Prostate gland (tissue), 2 donors: ENCODE results near the gene KBTBD12.

Source experiments
- POLR2AphosphoS5 ChIP-seq: sonication (generic); formaldehyde crosslinking; IDR thresholded peaks from one replicate; pipeline ENCODE4 v1.6.1; 2017; ENCODE audit warnings: antibody characterized with exemption
- TF ChIP-seq, protein P1 (sequence below), 4 experiments: fragments of 200-600 bp in 2 of 4; fragments of 450-650 bp in 2 of 4; sonication (generic) in 2 of 4; IDR thresholded peaks; 1 replicate in 3 of 4; 2 replicates in 1 of 4; pipeline ENCODE4 v1.5.1; 2016 to 2019; ENCODE audit warnings: antibody characterized with exemption in 4 of 4, mild to moderate bottlenecking in 2 of 4, moderate library complexity in 2 of 4

DNA sequence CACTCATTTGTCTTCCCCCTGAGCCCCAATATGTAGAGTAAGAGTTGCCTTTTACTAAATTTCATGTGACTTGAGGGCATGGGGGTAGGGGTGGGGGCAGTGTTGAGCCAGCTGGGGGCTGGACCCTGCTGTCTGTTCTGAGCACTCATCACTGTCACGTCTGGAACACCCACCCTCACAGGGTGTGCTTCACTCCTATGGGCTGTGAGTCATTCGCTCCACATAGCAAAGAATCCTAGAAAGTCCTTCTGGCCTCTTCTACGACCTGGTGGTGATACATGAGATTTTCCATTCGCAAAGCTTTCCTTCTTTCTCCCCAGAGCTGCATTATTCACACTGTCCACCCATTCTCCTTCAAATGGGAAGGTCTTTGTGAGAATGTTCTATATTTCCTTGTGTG, 49.1 kb upstream of the KBTBD12 start:
- no peak for TF ChIP-seq POLR2AphosphoS5
- TF ChIP-seq, protein P1, sequence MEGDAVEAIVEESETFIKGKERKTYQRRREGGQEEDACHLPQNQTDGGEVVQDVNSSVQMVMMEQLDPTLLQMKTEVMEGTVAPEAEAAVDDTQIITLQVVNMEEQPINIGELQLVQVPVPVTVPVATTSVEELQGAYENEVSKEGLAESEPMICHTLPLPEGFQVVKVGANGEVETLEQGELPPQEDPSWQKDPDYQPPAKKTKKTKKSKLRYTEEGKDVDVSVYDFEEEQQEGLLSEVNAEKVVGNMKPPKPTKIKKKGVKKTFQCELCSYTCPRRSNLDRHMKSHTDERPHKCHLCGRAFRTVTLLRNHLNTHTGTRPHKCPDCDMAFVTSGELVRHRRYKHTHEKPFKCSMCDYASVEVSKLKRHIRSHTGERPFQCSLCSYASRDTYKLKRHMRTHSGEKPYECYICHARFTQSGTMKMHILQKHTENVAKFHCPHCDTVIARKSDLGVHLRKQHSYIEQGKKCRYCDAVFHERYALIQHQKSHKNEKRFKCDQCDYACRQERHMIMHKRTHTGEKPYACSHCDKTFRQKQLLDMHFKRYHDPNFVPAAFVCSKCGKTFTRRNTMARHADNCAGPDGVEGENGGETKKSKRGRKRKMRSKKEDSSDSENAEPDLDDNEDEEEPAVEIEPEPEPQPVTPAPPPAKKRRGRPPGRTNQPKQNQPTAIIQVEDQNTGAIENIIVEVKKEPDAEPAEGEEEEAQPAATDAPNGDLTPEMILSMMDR (IDR thresholded peaks at IDR 0.05) = no peak
